ENCODE measurements around the gene PAGE3. TPM values are rescaled to one million over a fixed set of nuclear protein-coding genes. Genes with fewer than 3 reads are reported as not detected.

The PAGE3 gene
- not detected for total RNA-seq
- polyA plus RNA-seq, result not detected
- long read RNA-seq, donor 1, result 0 reads
- long read RNA-seq, donor 2, result 0 reads
- long read RNA-seq, donor 3, result 0 reads
- long read RNA-seq, donor 4, result 0 reads
- long read RNA-seq, donor 5, result 0 reads
- long read RNA-seq, donor 6, result 0 reads
- long read RNA-seq, donor 7, result 0 reads
- long read RNA-seq, donor 8, result 0 reads
- long read RNA-seq, donor 9, result 0 reads
- long read RNA-seq, donor 10, result 0 reads

- no peak within 1 kb of the TSS for H3K27ac ChIP-seq
- H3K27me3 ChIP-seq, result no peaks in the 10 kb centered on the region
- H3K36me3 ChIP-seq, result no peaks in the 10 kb centered on the region
- H3K9me3 ChIP-seq, result peaks cover 0 to 15% (median 6%) of the 10 kb centered on the region in 4 donors
- no peak within 1 kb of the TSS for H3K4me3 ChIP-seq
- intact Hi-C loops (cut with DNase I; ENCODE audit: low total_unique reads), result no loop called here
- no peak for DNase-seq
- no peaks in the 10 kb centered on the region for H3K4me1 ChIP-seq
- TF ChIP-seq POLR2AphosphoS5 (IDR thresholded peaks at IDR 0.05), result no peak
- TF ChIP-seq CTCF (IDR thresholded peaks at IDR 0.05), result no peak
- TF ChIP-seq POLR2A (IDR thresholded peaks at IDR 0.05), result no peak
- TF ChIP-seq EP300 (IDR thresholded peaks at IDR 0.05), result no peak
- 87 to 90% (median 87%) methylated on average over 4 to 5 of the region's 5 CpGs for WGBS, 5 donors
Measured at GRCh38 chrX:55264816-55265215, at the start of gene PAGE3. Gene PAGE3, minus strand, starts transcription at chrX:55264916. Its CDS starts 1,013 bp downstream, at chrX:55263903.

- H3K27me3 ChIP-seq, result peaks cover 0 to under 1% (median 0%) of the 10 kb centered on the region in 3 donors
- H3K27ac ChIP-seq, result no peak overlapping the region
- no peaks in the 10 kb centered on the region for H3K4me1 ChIP-seq
- no peak for DNase-seq
- TF ChIP-seq POLR2A (IDR thresholded peaks at IDR 0.05), result no peak
- no peak for TF ChIP-seq CTCF (IDR thresholded peaks at IDR 0.05)
- TF ChIP-seq EP300 (IDR thresholded peaks at IDR 0.05), result no peak
- TF ChIP-seq POLR2AphosphoS5 (IDR thresholded peaks at IDR 0.05), result no peak
- no peak overlapping the region for H3K4me3 ChIP-seq
- H3K36me3 ChIP-seq, result no peaks in the 10 kb centered on the region
- H3K9me3 ChIP-seq, result peaks cover 0 to 4% (median 0%) of the 10 kb centered on the region in 4 donors
- intact Hi-C loops (cut with DNase I; ENCODE audit: low total_unique reads), result no loop called here
Measured at GRCh38 chrX:55312655-55313054, 47.9 kb upstream of the PAGE3 start.

- H3K36me3 ChIP-seq, result no peaks in the 10 kb centered on the region
- no peak for DNase-seq
- peaks cover 0 to 19% (median 2%) of the 10 kb centered on the region in 4 donors for H3K9me3 ChIP-seq
- H3K4me3 ChIP-seq, result no peak overlapping the region
- 70 to 91% (median 83%) methylated on average over 3 of the region's 3 CpGs for whole genome bisulfite sequencing, 5 donors
- no peak overlapping the region for H3K27ac ChIP-seq
- TF ChIP-seq POLR2A (IDR thresholded peaks at IDR 0.05) (no peak), POLR2AphosphoS5 (IDR thresholded peaks at IDR 0.05) (no peak), EP300 (IDR thresholded peaks at IDR 0.05) (no peak), CTCF (IDR thresholded peaks at IDR 0.05) (no peak)
- no peaks in the 10 kb centered on the region for H3K27me3 ChIP-seq
- intact Hi-C loops (cut with DNase I; ENCODE audit: low total_unique reads), result no loop called here
- H3K4me1 ChIP-seq, result no peaks in the 10 kb centered on the region
Measured at GRCh38 chrX:55290963-55291362, 26.2 kb upstream of the PAGE3 start.

GRCh38 chrX:55279832-55280231 lies 15.1 kb upstream of the PAGE3 start:
- H3K4me1 ChIP-seq, result no peaks in the 10 kb centered on the region
- no peak for DNase-seq
- no peak overlapping the region for H3K4me3 ChIP-seq
- H3K36me3 ChIP-seq, result no peaks in the 10 kb centered on the region
- no peaks in the 10 kb centered on the region for H3K9me3 ChIP-seq
- peaks cover 0 to 15% (median 0%) of the 10 kb centered on the region in 3 donors for H3K27me3 ChIP-seq
- TF ChIP-seq EP300 (IDR thresholded peaks at IDR 0.05) (no peak), POLR2A (IDR thresholded peaks at IDR 0.05) (no peak), POLR2AphosphoS5 (IDR thresholded peaks at IDR 0.05) (no peak), CTCF (IDR thresholded peaks at IDR 0.05) (no peak)
- H3K27ac ChIP-seq, result no peak overlapping the region
- intact Hi-C loops (cut with DNase I; ENCODE audit: low total_unique reads), result no loop called here
- 85 to 93% (median 89%) methylated on average over 10 of the region's 10 CpGs for WGBS, 5 donors

Measured in stomach (tissue), 19 donors.